Measurements from ENCODE around the gene SNRPA.
"Not testable (repeated sequence)": the region's sequence is repeated elsewhere in the genome, so short reads cannot be mapped to it uniquely, and the experiment has no call there.

The SNRPA gene

GRCh38 chr19:40802300-40803169, 51.5 kb downstream of the SNRPA start:
- no peak for DNase-seq

DNA sequence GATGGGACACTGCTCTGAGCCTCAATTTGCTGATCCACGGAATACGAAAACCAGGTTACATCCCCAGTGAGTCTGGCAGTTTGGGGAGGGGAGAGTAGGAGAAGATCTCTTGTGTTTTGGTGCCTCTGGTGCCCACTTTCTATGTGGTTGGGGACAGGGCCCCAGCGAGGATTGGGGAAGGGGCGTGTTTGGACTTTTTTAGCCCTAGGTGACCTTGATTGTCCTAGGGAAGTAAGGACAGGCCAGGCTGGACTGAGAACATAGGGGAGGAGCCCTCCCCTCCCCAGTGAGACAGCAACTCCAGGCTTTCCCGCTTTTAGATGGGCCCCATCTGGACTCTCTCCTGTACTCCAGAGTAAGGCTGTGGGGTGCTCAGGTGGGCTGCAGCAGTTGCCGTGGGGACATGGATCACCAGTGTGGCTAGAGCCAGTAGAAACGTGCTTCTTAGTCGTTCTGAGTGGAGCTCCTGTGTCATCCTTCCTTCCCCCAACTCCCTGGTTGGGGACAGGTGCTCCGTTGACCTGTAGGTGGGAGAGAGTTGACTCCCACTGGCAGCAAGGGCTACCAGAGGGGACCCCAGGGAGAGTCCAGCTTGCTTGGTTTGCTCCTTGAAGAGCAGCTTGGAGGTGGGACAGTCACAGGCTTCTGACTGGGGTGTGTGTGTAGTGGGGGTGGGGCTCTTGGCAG, 52.3 kb downstream of the SNRPA start:
- no peak for DNase-seq

GRCh38 chr19:40803857-40804782, 53.1 kb downstream of the SNRPA start:
- no peak for DNase-seq

GRCh38 chr19:40804783-40805242, 53.8 kb downstream of the SNRPA start:
- DNase-seq: no peak

GRCh38 chr19:40805258-40805868, 54.4 kb downstream of the SNRPA start:
- no peak for DNase-seq

DNA sequence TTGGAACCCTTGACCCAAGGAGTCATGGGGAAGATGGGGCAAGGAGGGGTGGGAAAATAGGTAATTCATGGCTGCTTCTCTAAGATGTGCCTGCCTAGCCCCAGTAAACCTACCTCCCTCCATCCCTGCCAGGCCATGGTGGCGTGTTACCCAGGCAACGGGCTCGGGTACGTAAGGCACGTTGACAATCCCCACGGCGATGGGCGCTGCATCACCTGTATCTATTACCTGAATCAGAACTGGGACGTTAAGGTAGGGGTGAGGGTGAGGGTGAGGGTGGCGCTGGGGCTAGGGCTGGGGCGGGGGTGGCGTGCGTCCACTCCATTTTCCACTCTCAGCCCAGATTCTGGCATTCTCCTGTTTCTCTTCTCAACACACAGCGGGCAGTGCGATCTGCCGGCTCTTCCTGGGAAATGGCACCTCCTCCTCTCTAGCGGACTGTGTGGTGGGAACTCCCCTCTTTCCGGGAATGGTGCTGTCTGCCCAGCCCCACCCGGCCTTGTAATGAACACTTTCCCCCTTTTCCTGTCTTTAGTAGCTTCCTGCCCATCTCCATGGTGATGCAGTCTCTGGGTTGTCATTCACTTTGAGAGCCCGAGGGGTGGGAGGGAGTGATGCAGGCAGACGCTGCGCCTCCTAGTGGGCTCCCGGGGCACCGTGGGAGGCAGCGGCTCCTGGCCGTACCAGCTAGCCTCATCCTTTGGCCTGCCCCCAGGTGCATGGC, 55.6 kb downstream of the SNRPA start:
- DNase-seq: peak; percentile 42

GRCh38 chr19:40807147-40808020, 56.4 kb downstream of the SNRPA start:
- no peak for DNase-seq

DNA sequence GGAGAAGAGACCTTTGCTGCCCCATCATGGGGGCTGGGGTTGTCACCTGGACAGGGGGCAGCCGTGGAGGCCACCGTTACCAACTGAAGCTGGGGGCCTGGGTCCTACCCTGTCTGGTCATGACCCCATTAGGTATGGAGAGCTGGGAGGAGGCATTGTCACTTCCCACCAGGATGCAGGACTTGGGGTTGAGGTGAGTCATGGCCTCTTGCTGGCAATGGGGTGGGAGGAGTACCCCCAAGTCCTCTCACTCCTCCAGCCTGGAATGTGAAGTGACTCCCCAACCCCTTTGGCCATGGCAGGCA, 57.0 kb downstream of the SNRPA start:
- DNase-seq: no peak

- DNase-seq: no peak
These were observed 57.5 kb downstream of the SNRPA start for GRCh38 chr19:40808497-40808896.

DNA sequence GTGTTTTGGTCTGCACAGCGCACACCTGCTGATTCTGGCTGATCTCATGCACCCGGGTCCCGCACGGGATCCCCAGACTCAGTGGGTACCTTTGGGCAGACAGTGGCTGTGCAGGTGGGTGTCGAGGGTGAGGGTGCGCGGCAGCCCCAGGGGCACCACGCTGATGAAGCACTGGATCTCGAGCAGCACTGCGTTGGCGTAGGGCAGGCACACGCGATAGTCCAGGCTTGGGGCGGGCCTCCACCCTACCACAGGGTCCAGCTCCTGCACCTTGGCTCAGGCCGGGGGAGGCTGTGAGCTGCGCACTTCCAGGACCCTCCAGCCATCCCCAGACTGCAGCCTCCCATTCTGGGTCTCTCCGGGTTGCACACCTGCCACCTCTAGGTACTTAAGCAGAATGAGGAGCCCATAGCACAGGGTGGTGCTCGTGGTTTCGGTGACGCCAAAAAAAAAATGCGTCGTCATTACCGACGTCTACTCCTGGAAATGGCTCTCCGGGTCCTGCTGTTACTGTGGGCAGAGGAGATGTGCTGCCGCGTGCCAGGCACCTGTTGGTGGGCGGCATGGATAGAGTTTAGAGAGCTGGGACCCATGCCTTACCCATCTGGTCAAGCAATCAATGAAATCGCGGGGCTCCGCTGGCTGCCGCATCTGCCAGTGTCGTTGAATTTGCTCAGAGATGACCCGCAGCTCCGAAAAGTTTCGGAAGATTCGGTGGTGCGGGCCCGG, 58.5 kb downstream of the SNRPA start:
- no peak for DNase-seq

GRCh38 chr19:40810160-40810559, 59.2 kb downstream of the SNRPA start:
- no peak for DNase-seq

- DNase-seq: peak; percentile 42
These were observed 59.8 kb downstream of the SNRPA start for GRCh38 chr19:40810649-40811408.

- DNase-seq: no peak
These were observed 60.7 kb downstream of the SNRPA start for GRCh38 chr19:40811478-40812341.

- DNase-seq: not testable (repeated sequence)
These were observed 61.6 kb downstream of the SNRPA start for GRCh38 chr19:40812571-40812970.

GRCh38 chr19:40813182-40813581, 62.2 kb downstream of the SNRPA start:
- DNase-seq: no peak

Data from activated gamma-delta T cell (primary cell).